Neuronal stem cell (in vitro differentiated cells): ENCODE data around the gene GIT1.

Source experiments
- DNase-seq: peaks from one replicate; pipeline ENCODE4 v3.0.0-alpha.2; 2013; ENCODE audit warnings: low spot score
- H2AFZ ChIP-seq: one replicate; pipeline ENCODE4 v1.6.1; 2013; ENCODE audit warnings: mild to moderate bottlenecking, low read length, inconsistent platforms
- H2AK5ac ChIP-seq: 2 replicates; pipeline ENCODE4 v1.6.1; 2013; ENCODE audit warnings: low read depth, mild to moderate bottlenecking, inconsistent platforms, low read length, moderate library complexity, mixed read lengths
- H2BK120ac ChIP-seq: 2 replicates; pipeline ENCODE4 v1.6.1; 2013; ENCODE audit warnings: low read depth, mild to moderate bottlenecking, inconsistent platforms, low read length, moderate library complexity, mixed read lengths
- H2BK12ac ChIP-seq: one replicate; pipeline ENCODE4 v1.6.1; 2013; ENCODE audit warnings: low read length, inconsistent platforms
- H2BK15ac ChIP-seq: 2 replicates; pipeline ENCODE4 v1.6.1; 2013; ENCODE audit warnings: mild to moderate bottlenecking, low read length, inconsistent platforms, mixed read lengths
- H2BK5ac ChIP-seq: one replicate; pipeline ENCODE4 v1.6.1; 2013; ENCODE audit warnings: inconsistent platforms, mild to moderate bottlenecking, low read length, moderate library complexity
- H3K14ac ChIP-seq: one replicate; pipeline ENCODE4 v1.6.1; 2013; ENCODE audit warnings: low read length, inconsistent platforms
- H3K18ac ChIP-seq: 2 replicates; pipeline ENCODE4 v1.6.1; 2013; ENCODE audit warnings: low read length, inconsistent platforms
- H3K23ac ChIP-seq: 2 replicates; pipeline ENCODE4 v1.6.1; 2013; ENCODE audit warnings: low read depth, mild to moderate bottlenecking, mixed read lengths, low read length, inconsistent platforms; ENCODE audit not compliant: poor library complexity
- H3K27ac ChIP-seq: replicated peaks from 3 replicates; pipeline ENCODE4 v1.5.1; 2013; ENCODE audit warnings: low read length, inconsistent platforms
- H3K27me3 ChIP-seq, 3 experiments: 2 replicates each; pipeline ENCODE4 v1.6.1; 2013; ENCODE audit warnings: low read length in 3 of 3, mild to moderate bottlenecking in 2 of 3, inconsistent platforms in 1 of 3, low read depth in 1 of 3, mixed read lengths in 1 of 3, moderate library complexity in 1 of 3; ENCODE audit not compliant: control insufficient read depth in 3 of 3, insufficient read depth in 3 of 3
- H3K36me3 ChIP-seq, 2 donors: replicated peaks in 1 of 2; 2 replicates each; pipeline ENCODE4 v1.6.1; 2013; ENCODE audit warnings: low read length in 2 of 2; ENCODE audit not compliant: control insufficient read depth in 2 of 2, insufficient read depth in 2 of 2
- H3K4ac ChIP-seq: 2 replicates; pipeline ENCODE4 v1.6.1; 2013; ENCODE audit warnings: inconsistent platforms, mild to moderate bottlenecking, low read length, moderate library complexity
- H3K4me1 ChIP-seq, 2 donors: 1 replicate in 1 of 2; 2 replicates in 1 of 2; pipeline ENCODE4 v1.6.1; 2013; ENCODE audit warnings: low read length in 2 of 2, low read depth in 1 of 2; ENCODE audit not compliant: control insufficient read depth in 2 of 2, insufficient read depth in 1 of 2
- H3K4me2 ChIP-seq: one replicate; pipeline ENCODE4 v1.6.1; 2013; ENCODE audit warnings: mild to moderate bottlenecking, low read length, inconsistent platforms; ENCODE audit not compliant: insufficient read depth, poor library complexity, severe bottlenecking
- H3K4me3 ChIP-seq, 2 donors: 2 replicates each; pipeline ENCODE4 v1.5.1; 2013; ENCODE audit warnings: low read length in 2 of 2, mild to moderate bottlenecking in 2 of 2, inconsistent platforms in 1 of 2, moderate library complexity in 1 of 2
- H3K79me1 ChIP-seq: one replicate; pipeline ENCODE4 v1.6.1; 2013; ENCODE audit warnings: low read depth, mild to moderate bottlenecking, inconsistent platforms, low read length, moderate library complexity
- H3K9ac ChIP-seq: one replicate; pipeline ENCODE4 v1.6.1; 2013; ENCODE audit warnings: mild to moderate bottlenecking, low read depth, low read length, inconsistent platforms; ENCODE audit not compliant: poor library complexity
- H3K9me3 ChIP-seq, 2 donors: replicated peaks in 1 of 2; 2 replicates each; pipeline versions ENCODE3 to v1.6.1; 2013; ENCODE audit warnings: low read length in 2 of 2, mild to moderate bottlenecking in 2 of 2, inconsistent platforms in 1 of 2, low read depth in 1 of 2, mixed read lengths in 1 of 2, moderate library complexity in 1 of 2; ENCODE audit not compliant: control insufficient read depth in 2 of 2, insufficient read depth in 1 of 2
- H4K8ac ChIP-seq: one replicate; pipeline ENCODE4 v1.6.1; 2013; ENCODE audit warnings: low read depth, mild to moderate bottlenecking, inconsistent platforms, low read length, moderate library complexity
- H4K91ac ChIP-seq: one replicate; pipeline ENCODE4 v1.6.1; 2013; ENCODE audit warnings: low read length, low read depth, mild to moderate bottlenecking, inconsistent platforms; ENCODE audit not compliant: poor library complexity
- WGBS, 2 donors: extraction: QIAGEN DNeasy Blood & Tissue Kit; methylation state at CpG; one replicate each; pipeline ENCODE4 v1.1.7; 2013; ENCODE audit warnings: missing lambda C conversion rate in 2 of 2, mixed read lengths in 1 of 2; ENCODE audit not compliant: insufficient read length in 2 of 2, insufficient replicate concordance in 1 of 2; ENCODE audit errors: extremely low coverage in 2 of 2; 5-methylcytosine and 5-hydroxymethylcytosine counted together

The GIT1 gene

GRCh38 chr17:29562615-29563014, 26.8 kb downstream of the GIT1 start:
- Histone ChIP-seq H3K23ac (no peak overlapping the region), H4K91ac (no peak overlapping the region), H3K9me3 (no peaks in the 10 kb centered on the region), H3K4me3 (peak overlapping the region in 1 of 2 donors; percentile 41), H3K79me1 (no peaks in the 10 kb centered on the region), H3K18ac (no peak overlapping the region), H2BK120ac (no peak overlapping the region), H2BK5ac (no peak overlapping the region), H2AFZ (no peak overlapping the region), H3K14ac (no peak overlapping the region), H3K27ac (no peak overlapping the region), H3K4me2 (no peak overlapping the region), H3K4me1 (peaks cover 4 to 5% of the 10 kb centered on the region in 2 donors), H3K27me3 (peaks cover 0 to 29% (median 7%) of the 10 kb centered on the region in 3 experiments), H4K8ac (no peak overlapping the region), H3K4ac (no peak overlapping the region), H2AK5ac (no peak overlapping the region), H3K36me3 (peaks cover 0 to 29% of the 10 kb centered on the region in 2 donors), H2BK15ac (no peak overlapping the region), H3K9ac (no peak overlapping the region), H2BK12ac (peak overlapping the region; percentile 14)
- WGBS, 2 donors: no CpG with 5 or more reads among the region's 18 CpGs
- no peak for DNase-seq

GRCh38 chr17:29561554-29562517, 27.6 kb downstream of the GIT1 start:
- no CpG with 5 or more reads among the region's 17 CpGs for WGBS, 2 donors
- DNase-seq: no peak

GRCh38 chr17:29560316-29560715, 29.1 kb downstream of the GIT1 start:
- Histone ChIP-seq H4K91ac (no peak overlapping the region), H2BK12ac (no peak overlapping the region), H3K14ac (no peak overlapping the region), H2AFZ (no peak overlapping the region), H3K4ac (no peak overlapping the region), H3K36me3 (peaks cover 0 to 29% of the 10 kb centered on the region in 2 donors), H3K27me3 (peaks cover 0 to 9% (median 0%) of the 10 kb centered on the region in 3 experiments), H3K23ac (no peak overlapping the region), H4K8ac (no peak overlapping the region), H3K4me3 (no peak overlapping the region), H3K4me2 (no peak overlapping the region), H2BK120ac (no peak overlapping the region), H2BK5ac (no peak overlapping the region), H2AK5ac (no peak overlapping the region), H3K18ac (no peak overlapping the region), H3K79me1 (no peaks in the 10 kb centered on the region), H3K9ac (no peak overlapping the region), H3K27ac (no peak overlapping the region), H3K4me1 (no peaks in the 10 kb centered on the region), H3K9me3 (no peaks in the 10 kb centered on the region), H2BK15ac (no peak overlapping the region)
- DNase-seq: no peak
- no CpG with 5 or more reads among the region's 6 CpGs for WGBS, 2 donors

More at GRCh38 chr17:29561554-29562517, 27.6 kb downstream of the GIT1 start:
- Histone ChIP-seq H3K79me1 (no peaks in the 10 kb centered on the region), H4K8ac (no peak overlapping the region), H2BK12ac (no peak overlapping the region), H3K4ac (no peak overlapping the region), H3K9ac (peak overlapping the region; percentile 60), H2BK120ac (no peak overlapping the region), H3K9me3 (no peaks in the 10 kb centered on the region), H2AFZ (no peak overlapping the region), H4K91ac (no peak overlapping the region), H2AK5ac (no peak overlapping the region), H3K18ac (no peak overlapping the region), H3K27me3 (peaks cover 0 to 24% (median 7%) of the 10 kb centered on the region in 3 experiments), H3K14ac (no peak overlapping the region), H3K4me3 (no peak overlapping the region), H3K36me3 (peaks cover 0 to 29% of the 10 kb centered on the region in 2 donors), H2BK5ac (no peak overlapping the region), H3K23ac (no peak overlapping the region), H3K27ac (no peak overlapping the region), H3K4me2 (no peak overlapping the region), H2BK15ac (no peak overlapping the region), H3K4me1 (peaks cover 4 to 5% of the 10 kb centered on the region in 2 donors)

GRCh38 chr17:29559640-29560039, 29.8 kb downstream of the GIT1 start:
- DNase-seq: no peak
- no CpG with 5 or more reads among the region's 2 CpGs for WGBS, 2 donors
- Histone ChIP-seq H3K79me1 (no peaks in the 10 kb centered on the region), H2AK5ac (no peak overlapping the region), H3K23ac (no peak overlapping the region), H3K4me3 (no peak overlapping the region), H3K27me3 (peaks cover 0 to 3% (median 0%) of the 10 kb centered on the region in 3 experiments), H3K4ac (no peak overlapping the region), H3K27ac (no peak overlapping the region), H3K4me1 (no peaks in the 10 kb centered on the region), H2BK12ac (no peak overlapping the region), H3K9ac (no peak overlapping the region), H4K8ac (no peak overlapping the region), H3K36me3 (peaks cover 0 to 29% of the 10 kb centered on the region in 2 donors), H2BK120ac (no peak overlapping the region), H3K14ac (no peak overlapping the region), H2BK15ac (no peak overlapping the region), H3K18ac (no peak overlapping the region), H3K4me2 (no peak overlapping the region), H3K9me3 (no peaks in the 10 kb centered on the region), H4K91ac (no peak overlapping the region), H2BK5ac (no peak overlapping the region), H2AFZ (no peak overlapping the region)
